C4-2B (cell line): ENCODE results near the gene TRIM5.

ENCODE experiments used
- CTCF ChIP-seq: fragments of 450-650 bp; conservative IDR thresholded peaks from 2 replicates; pipeline ENCODE4 v1.5.1; 2017; ENCODE audit warnings: mild to moderate bottlenecking
- ZFX ChIP-seq: fragments of 450-650 bp; IDR thresholded peaks from 2 replicates; pipeline ENCODE4 v1.6.1; 2017

- no peak for TF ChIP-seq CTCF
- TF ChIP-seq ZFX, result no peak
These were observed 59.6 kb downstream of the TRIM5 start for GRCh38 chr11:5625281-5625680.
